HT-29 (cell line): ENCODE measurements around the gene GLS. TPM values are rescaled to one million over a fixed set of nuclear protein-coding genes. Genes with fewer than 3 reads are reported as not detected.
"Not testable (repeated sequence)": the region's sequence is repeated elsewhere in the genome, so short reads cannot be mapped to it uniquely, and the experiment has no call there.

Experiments
- DNase-seq: peaks from one replicate; pipeline ENCODE4 v3.0.0-alpha.2; 2015; ENCODE audit warnings: low spot score
- total RNA-seq: library from RNA; depleted of rRNA; stranded (reverse); fragments of >200 nt; shearing (Covaris generic); gene quantifications from 2 replicates; pipeline ENCODE4 v1.2.3, GENCODE V29; 2014; rRNA removed

The GLS gene
- total RNA-seq, result 25.2 and 27.7 TPM in 2 replicates

DNA sequence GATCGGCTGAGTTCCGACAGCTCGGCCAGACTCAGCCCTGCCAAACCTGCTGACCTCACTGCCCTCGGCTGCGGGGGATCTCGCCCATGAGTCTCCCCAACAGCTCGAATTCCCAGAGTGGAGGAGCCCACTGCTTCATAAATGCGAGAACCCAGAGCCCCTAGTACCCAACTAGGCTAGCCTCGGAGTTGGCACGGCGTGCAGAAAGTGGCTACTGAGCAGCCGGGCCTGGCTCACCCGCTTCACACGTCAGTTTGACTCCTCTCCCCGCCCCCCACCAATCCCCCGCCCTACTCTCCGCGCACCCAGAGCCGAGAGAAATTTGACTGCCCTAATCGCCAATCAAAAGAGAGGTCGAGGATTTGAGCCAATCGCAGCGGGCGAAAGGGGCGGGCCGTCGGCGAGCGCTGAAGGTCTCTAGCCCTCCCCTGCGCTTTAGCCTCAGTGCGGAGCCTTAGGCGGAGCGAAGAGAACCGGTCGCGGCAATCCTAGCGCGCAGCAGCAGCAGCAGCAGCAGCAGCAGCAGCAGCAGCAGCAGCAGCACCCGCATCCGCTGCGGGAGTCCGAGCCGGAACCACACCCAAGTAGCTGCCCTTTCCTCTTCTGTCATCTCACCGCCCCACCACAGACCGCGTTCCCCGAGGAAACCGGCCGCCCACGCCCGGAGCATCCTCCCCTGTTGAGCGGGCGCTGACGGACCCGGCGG is at the start of gene GLS:
Gene GLS, plus strand, starts transcription at position 444 of the 706 bp plus-strand sequence. CDS start 264 bp downstream, outside the sequence.
- peak; percentile 97 for DNase-seq

DNA sequence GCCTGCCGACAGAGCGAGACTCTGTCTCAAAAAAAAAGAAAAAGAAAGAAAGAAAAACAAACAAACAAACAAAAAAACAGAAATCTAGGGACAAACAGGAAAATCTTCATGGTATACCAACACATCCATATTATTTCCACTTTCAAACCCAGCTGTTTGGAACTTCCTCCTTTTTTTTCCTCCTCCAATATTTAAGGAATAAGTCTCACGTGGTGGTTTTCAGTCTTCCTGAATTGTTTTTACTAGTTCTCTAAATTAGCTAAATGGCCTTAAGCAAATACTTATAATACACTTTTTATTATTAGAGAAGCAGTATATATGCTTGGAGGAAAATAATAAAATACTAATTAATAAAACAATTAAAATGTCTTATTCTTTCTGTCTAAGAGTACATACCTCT is 48.7 kb upstream of the GLS start:
- DNase-seq, result no peak

DNA sequence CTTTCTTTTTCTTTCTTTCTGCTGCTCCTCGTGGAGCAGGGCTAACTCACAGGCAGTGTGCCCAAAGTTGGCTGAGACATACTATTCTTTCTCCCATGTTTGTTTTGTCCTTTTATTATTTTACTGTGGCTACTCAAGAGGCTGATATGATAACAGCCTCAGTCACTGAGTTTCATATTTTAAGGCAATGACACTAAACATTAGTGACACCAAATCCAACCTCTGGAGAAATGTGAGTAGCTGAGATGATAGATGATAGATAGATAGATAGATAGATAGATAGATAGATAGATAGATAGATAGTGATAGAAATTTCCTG is 45.8 kb upstream of the GLS start:
- DNase-seq, result no peak

DNA sequence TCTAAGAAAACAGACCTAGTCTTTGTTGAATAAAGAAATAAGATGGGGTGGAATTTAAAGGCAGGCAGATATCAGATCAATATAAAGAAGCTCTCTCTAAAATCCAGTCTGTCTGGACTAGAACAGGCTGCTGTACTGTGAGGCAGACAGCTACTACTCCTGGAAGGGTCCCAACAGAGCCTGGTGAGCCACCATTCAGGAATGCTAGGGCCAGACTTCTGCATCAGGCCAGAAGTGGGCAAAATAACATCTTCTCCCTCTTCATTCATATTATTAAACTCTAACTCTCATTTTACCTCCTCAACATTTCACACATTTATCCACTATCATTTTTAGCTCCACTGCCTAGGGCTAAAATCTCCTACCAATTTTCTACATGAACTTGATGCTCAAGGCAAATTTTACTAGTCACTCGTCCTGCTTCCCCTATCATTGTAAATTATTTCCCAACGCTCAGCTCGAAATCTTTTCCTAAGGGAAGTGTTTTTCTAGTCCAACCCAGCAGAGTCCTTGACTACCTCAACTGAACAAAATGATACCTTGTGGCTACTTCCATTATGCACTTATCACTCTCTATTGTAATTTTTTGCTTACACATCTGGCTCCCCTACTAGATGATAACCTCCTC is 45.2 kb upstream of the GLS start:
- DNase-seq, result no peak

DNA sequence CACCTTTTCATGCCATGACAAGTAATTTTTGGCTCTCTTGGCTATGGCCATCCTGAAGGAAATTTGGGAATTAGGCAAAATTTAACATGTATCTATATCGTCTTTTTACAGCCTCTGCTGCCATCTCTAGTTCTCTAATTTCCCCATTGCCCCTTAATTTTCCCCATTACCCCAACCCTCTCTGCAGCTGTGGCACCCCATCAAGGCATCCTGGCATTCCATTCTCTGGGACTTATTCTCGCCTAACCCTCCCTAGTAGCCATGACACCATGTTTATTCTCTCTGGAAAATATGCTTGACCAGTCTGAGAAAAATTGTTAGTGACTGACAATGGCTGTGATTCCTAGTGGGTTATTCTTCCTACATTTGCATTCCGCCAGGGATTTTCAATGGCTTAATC is 43.9 kb upstream of the GLS start:
- DNase-seq, result no peak

DNA sequence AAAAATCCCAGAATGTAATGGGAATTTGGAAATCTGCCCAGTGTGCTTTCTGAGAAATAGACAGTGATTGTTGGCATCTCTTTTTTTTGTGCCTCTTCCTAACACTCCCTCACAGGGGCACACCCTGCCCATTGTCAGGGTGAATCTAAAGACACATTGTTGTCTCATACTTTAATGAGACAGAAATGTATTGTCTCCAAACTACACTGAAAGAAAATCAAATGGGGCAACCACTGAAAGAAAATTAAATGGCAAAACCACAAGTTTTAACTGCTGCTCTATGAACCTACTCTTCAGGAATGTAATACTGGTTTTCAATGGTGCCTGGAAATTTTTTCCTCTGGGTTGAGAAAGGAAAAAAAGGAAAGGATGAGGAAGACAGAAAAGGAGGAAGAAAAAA is 43.2 kb upstream of the GLS start:
- no peak for DNase-seq

DNA sequence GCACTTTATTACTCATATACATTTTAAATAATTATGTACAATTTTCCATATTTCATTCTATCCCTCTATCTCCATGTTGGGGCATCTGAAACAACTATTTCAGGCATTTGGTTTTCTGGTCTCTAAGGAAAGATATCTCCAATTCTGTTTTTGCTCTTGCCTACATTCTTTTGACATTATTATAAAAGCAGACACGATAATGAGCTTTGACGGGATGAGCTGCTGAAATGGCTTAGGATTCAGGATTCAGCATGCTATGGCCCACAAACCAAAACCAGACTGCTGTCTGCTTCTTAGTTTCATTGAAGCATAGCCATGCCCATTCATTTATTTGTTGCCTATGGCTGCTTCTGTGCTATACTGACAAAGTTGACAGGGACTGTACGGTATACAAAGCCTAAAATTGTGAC is 42.7 kb upstream of the GLS start:
- DNase-seq, result no peak

DNA sequence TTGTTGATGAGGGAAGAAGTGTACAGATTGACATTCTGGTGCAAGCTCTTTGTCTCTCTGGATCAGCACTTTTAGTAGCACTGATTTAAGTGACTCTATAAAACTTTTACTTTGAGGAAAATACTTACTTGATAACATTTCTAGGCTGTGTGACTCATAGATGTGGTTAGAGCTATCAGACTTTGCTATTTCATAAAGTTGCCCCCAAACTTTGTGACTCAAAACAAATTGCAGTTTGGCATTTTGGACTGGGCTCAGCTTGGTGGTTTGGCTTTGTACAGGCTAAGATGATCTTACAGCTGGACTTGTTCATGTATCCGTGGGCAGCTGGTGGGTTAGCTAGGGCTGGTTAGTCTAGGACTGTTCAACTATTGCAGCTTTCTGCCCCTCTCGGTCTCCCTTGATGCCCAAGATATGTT is 42.1 kb upstream of the GLS start:
- DNase-seq, result no peak

DNA sequence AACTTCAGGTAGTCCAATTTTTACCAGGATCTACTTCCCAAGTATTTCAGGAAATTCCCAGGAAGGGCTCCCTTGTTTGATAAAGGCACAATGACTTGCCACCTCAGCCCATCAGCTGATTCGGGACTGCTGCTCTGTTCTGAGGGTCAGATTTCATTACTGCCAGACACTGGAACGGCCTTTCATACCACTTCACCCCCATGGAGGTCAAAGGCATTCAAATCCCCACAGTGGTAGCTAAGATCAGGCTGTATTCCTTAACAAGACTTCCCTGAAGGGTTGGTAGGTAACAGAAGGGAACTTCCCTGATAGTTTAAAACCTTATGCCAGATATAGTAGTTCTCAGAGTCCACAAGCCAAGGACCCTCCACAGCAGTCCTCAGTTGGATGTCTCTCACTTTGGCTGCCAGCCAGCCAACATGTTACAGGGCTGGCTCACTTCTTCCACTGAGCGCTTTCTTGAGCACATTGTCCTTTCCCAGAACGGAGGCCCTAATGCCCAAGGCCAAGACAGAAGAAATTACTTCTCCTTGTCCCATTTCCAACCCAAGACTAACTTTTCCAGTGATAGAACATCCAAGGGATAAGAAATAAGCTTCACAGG is 40.0 kb upstream of the GLS start:
- no peak for DNase-seq

DNA sequence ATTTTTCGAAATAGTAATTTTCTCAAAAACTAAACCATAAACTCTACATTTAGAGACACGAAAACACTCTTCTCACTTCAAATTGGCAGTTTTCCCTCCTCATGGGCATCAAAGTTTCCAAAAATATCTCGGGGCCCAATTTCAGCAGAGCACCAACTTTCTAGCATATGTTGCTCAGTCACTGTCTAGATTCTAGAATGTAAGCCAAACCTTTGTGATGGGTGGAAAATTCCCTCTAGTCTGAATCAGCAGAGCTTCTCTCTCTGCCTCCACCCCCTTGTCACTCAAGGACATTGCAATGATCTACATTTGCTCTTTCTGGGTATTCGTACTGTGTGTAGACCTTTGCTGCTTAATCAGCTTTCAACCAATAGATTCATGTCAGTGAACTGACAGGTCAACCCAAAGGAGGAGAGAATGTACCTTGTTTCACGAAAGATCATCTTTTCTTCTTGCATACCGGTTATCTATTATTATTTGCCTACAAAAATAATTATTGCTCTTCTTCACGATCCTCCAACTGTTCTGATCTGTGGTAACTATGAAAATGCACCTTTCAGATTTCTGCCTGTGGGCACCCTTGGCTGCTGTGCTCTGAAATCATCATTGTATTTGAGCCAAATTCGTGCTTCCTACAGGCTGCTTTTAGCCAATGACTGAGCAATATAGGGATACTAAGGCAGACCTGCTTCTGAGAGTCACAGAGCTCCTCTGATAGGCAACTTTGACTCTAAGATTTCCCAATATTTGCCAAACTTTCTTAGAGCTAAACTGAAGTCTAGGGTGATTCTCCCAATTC is 38.7 kb upstream of the GLS start:
- DNase-seq, result no peak

DNA sequence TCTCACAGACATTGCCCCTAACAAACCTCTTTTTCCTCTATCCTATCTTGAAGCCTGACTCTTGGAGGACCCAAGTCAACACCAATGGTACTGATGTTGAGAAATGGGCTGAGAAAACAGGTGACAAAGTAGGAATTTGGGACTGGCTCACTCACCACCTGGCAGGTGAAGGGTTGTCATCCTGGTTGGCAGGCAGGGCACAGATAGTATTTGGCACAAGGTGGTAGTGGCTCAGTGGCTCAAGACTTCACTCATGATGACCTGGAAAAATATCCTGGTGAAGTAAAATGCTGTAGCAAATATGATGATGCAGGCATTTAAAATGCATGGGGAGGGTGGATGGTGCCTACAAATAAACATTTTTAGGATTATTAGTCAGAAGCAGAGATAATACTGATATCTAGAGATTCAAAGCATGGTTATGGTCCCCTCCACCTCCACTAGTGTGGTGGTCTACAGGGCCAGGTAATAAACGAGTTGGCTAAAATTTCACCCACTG is 38.0 kb upstream of the GLS start:
- no peak for DNase-seq

DNA sequence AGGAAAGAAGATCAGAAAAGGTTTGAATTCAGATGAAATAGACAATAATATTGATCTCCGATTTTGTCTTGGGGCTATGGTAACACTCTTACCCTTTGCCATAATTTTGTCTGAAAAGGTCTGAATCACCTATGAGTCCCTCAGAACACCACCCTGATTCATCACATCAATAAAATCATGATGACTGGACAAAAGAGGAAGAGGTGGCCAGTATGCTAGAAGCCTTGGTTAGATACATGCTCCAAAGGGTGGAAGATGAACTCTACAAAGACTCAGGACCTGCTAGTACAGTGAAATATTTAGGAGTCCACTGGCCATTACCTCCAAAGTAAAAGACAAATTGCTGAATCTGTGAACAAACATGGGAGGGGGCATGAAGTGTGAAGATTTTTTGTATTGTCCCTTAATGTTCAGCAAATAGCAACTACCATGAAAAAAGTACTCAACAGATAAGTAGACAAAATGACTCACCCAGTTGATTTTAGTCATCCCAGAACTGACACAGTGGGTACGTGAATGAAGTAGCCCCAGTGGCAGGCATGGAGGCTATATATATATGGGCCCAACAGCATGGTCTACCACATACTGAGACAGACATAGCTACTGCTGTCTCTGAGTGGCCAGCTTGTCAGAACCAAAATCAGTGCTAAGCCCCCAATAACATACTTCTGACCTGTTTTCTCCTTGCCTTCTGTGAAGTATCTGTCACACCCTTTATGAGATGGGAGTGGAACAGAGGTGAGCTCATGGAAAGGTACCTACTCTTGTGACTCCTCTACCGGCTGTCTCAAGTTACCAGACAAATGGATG is 36.5 kb upstream of the GLS start:
- peak; percentile 26 for DNase-seq

DNA sequence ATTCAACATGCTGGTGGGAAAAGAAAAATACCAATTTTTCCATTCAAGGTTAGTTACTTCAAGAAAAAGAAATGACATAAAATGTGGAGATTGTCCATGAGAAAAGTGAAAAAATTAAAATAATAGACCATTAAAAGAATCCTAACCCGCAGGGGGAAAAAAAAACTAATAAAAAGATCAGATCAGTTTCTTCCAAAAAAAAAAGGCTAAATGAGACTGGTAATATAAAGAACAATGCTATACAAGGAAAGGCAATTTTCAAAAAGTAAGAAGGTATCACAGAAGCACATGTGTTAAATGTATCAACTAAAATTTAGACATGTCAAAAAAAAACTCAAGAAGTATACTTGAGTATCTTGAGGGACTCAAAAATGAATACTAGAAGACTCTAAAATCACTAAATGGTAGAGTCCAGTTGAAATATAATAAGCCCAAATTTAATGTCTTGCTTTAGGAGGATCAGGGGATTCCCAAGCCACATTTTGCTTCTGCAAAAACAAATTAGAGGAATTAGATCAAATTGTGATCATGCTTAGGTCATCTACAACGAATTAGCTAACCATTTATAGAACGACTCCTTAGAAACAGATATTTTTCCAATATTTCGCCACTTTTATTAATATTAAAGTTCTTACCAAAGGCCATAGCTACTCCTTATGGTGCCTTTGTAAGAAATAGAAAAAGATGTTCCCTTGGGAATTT is 35.8 kb upstream of the GLS start:
- DNase-seq, result no peak

DNA sequence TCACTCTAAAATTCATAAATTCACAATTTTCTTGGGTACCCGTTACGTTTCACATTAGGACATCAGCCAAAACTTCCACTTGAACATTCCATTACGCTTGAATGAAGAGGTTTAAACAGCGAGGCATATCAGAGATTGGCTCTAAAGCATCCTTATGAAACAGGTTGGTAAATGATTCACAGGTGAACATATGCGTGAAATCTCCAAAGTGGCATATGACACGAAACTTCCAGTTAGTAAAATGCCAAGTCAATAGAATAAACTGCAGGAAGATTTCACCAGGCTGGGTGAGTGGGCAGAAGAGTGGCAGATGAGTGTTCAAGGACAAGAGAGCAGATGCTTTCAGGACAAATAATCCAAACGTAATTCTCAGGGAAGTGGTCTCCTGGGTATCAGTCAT is 33.9 kb upstream of the GLS start:
- no peak for DNase-seq

DNA sequence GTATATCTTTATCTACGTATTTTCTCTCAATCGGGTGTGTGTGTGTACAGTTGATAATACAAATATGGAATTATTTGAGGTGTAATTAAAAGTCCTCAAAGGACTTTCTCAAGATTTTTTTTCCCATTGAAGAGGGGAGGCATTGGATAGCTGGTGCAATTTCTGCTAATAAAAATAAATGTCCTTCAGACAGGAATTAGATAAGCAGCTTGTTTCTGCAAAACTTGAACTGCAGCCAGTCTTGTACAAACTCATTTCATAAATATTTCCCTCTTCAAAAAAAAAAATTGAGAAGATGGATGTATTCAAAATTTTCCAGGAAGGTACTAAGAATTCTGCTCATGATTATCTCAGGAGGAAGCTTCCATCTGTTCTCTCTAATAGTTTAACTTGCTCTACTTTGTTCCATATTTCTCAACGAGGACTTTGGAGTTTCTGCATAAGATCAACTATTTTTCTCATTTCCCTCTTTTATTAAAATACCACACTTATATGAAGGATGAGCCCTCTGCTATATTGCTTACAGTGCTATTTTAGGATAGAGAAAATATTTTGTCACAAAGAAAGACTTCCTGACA is 33.0 kb upstream of the GLS start:
- DNase-seq, result no peak

DNA sequence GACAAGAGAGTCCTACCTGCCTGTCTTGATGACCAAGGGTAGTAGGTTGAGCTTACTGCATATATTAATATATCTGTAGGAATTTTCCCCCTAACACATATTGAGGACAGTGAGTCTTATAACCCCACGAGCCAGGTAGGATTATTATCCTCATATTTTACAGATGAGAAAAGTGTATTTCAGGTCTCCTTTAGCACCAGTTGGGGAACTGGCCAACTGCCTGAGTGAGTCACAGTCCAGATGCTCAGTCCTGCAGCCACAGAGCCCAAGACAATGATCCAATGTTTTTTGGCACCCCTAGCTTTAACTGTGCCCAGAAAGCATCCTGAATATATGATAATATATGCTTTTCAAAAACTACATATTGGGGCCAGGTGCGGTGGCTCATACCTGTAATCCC is 30.8 kb upstream of the GLS start:
- no peak for DNase-seq

DNA sequence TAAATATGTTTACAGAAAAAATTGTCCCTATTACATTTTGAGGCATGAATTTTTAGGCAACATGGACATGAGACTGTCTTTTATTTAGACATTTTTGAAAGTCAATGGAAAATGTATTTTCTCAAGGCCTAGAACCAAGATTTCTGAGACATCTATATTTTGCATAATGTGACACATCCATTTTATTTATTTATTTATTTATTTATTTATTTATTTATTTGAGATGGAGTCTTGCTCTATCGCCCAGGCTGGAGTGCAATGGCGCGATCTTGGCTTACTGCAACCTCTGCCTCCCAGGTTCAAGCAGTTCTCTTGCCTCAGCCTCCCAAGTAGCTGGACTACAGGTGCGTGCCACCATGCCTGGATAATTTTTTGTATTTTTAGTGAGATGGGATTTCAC is 27.6 kb upstream of the GLS start:
- not testable (repeated sequence) for DNase-seq

DNA sequence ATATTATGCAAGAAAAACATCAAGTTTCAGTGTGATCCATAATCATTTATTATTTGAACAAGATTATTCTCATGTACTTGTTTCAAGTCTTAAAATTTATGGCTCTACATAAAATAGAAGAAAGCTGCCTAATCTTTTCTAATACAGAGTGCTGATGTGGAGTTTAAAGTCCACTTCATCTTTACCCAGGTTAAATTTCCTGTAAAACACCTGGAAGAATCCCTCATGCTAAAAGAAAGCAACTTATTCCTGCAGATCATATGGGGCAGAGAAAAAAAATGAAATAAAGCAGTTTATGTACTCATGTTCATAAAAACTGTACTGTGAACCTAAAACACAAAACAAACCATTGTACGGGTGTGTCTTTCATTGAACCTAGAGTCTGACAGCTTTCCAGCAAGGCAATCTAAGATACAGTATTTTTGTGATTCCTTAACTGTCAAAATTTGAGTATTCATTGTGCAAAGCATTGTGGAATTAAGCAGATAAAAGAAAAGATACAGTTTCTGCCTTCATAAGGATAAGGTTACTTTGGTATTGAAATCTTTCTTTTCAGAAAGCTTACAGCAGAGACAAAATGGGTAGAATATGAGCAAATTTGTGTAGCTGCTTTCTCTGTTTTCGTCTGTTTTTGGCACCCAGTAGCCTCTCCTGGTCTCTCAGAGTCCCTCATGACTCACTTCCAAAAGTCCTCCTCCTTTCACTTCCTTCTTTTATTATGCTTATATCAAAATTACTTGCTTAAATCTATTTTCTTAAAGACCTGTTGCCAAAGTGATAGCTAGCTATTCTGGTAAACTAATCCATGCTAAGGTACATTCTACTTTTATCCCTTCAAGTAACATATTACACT is 26.9 kb upstream of the GLS start:
- no peak for DNase-seq

DNA sequence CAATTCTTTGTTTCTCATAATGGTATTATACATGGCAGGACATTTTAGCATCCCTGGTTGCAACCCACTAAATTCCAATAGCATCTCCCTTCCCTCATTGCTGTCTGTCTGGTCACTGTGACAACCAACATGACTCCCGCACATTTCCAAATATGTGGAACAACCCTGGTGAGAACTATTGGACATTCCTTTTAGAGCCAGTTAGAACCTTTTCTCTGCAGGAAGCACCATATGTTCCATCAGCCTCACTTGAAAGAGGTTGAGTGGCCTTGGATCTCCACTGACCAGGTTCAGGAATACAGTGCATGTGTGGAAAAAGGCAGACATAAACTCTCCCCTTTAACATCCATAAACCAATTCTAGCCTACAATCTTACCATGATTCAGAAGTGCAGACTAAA is 25.9 kb upstream of the GLS start:
- no peak for DNase-seq
